CD4-positive, alpha-beta T cell treated with Interleukin-21 for 1 hour (primary cell): ENCODE data around the gene PCDHB11.
"Not testable (repeated sequence)": the region's sequence is repeated elsewhere in the genome, so short reads cannot be mapped to it uniquely, and the experiment has no call there.

Source experiments
- DNase-seq: peaks from one replicate; pipeline ENCODE4 v3.0.0-alpha.2; 2020

PCDHB11 gene

DNA sequence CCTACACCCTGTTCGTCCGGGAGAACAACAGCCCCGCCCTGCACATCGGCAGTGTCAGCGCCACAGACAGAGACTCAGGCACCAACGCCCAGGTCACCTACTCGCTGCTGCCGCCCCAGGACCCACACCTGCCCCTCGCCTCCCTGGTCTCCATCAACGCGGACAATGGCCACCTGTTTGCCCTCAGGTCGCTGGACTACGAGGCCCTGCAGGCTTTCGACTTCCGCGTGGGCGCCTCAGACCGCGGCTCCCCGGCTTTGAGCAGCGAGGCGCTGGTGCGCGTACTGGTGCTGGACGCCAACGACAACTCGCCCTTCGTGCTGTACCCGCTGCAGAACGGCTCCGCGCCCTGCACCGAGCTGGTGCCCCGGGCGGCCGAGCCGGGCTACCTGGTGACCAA, 10.7 kb upstream of the PCDHB11 start:
- not testable (repeated sequence) for DNase-seq

- DNase-seq = not testable (repeated sequence)
Measured at GRCh38 chr5:141189131-141189530, 10.3 kb upstream of the PCDHB11 start.

DNA sequence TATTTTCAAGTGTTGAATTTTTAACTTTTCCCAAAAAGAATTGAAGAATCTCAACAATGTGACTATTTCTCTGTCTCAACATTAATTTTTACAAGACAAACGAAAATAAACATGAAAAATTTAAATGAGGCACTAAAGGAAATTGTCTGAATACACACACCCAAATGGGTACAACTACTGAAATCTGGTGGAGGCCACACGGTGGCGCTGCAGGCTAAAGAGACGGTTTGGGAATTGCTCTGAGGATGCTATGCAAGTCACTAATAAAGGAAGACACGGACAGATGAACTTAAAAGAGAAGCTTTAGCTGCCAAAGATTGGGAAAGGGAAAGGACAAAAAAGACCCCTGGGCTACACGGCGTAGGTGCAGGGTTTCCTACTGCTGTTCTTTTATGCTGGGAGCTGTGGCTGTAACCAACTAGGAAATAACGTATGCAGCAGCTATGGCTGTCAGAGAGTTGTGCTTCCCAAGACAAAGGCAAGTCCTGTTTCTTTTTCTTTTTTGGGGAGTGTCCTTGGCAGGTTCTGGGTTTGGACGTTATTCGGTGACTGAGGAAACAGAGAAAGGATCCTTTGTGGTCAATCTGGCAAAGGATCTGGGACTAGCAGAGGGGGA, 7.2 kb upstream of the PCDHB11 start, which contains the start of gene PCDHB10:
PCDHB10 (plus strand) TSS at position 244 of the 616 bp plus-strand sequence; CDS start at position 444, 200 bp downstream.
- peak; percentile 15 for DNase-seq

DNA sequence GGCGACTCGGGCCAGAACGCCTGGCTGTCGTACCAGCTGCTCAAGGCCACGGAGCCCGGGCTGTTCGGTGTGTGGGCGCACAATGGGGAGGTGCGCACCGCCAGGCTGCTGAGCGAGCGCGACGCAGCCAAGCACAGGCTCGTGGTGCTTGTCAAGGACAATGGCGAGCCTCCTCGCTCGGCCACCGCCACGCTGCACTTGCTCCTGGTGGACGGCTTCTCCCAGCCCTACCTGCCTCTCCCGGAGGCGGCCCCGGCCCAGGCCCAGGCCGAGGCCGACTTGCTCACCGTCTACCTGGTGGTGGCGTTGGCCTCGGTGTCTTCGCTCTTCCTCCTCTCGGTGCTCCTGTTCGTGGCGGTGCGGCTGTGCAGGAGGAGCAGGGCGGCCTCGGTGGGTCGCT, 5.1 kb upstream of the PCDHB11 start:
- DNase-seq = not testable (repeated sequence)

GRCh38 chr5:141196363-141196762, 3.1 kb upstream of the PCDHB11 start:
- DNase-seq = no peak

DNA sequence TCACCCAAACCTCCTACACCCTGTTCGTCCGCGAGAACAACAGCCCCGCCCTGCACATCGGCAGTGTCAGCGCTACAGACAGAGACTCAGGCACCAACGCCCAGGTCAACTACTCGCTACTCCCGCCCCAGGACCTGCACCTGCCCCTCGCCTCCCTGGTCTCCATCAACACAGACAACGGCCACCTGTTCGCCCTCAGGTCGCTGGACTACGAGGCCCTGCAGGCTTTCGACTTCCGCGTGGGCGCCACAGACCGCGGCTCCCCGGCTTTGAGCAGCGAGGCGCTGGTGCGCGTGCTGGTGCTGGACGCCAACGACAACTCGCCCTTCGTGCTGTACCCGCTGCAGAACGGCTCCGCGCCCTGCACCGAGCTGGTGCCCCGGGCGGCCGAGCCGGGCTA, 1.7 kb downstream of the PCDHB11 start:
- DNase-seq = not testable (repeated sequence)

DNA sequence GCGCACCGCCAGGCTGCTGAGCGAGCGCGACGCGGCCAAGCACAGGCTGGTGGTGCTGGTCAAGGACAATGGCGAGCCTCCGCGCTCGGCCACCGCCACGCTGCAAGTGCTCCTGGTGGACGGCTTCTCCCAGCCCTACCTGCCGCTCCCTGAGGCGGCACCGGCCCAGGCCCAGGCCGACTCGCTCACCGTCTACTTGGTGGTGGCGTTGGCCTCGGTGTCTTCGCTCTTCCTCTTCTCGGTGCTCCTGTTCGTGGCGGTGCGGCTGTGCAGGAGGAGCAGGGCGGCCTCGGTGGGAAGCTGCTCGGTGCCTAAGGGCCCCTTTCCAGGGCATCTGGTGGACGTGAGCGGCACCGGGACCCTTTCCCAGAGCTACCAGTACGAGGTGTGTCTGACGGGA, 2.2 kb downstream of the PCDHB11 start:
- not testable (repeated sequence) for DNase-seq

- DNase-seq = no peak
Measured at GRCh38 chr5:141208478-141208877, 9.1 kb downstream of the PCDHB11 start, which contains the start of gene PCDHB12. Gene PCDHB12, plus strand, starts transcription at chr5:141208719. Its CDS starts 189 bp downstream, at chr5:141208908.

DNA sequence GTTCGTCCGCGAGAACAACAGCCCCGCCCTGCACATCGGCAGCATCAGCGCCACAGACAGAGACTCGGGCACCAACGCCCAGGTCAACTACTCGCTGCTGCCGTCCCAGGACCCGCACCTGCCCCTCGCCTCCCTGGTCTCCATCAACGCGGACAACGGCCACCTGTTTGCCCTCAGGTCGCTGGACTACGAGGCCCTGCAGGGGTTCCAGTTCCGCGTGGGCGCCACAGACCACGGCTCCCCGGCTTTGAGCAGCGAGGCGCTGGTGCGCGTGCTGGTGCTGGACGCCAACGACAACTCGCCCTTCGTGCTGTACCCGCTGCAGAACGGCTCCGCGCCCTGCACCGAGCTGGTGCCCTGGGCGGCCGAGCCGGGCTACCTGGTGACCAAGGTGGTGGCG, 10.9 kb downstream of the PCDHB11 start:
- not testable (repeated sequence) for DNase-seq

DNA sequence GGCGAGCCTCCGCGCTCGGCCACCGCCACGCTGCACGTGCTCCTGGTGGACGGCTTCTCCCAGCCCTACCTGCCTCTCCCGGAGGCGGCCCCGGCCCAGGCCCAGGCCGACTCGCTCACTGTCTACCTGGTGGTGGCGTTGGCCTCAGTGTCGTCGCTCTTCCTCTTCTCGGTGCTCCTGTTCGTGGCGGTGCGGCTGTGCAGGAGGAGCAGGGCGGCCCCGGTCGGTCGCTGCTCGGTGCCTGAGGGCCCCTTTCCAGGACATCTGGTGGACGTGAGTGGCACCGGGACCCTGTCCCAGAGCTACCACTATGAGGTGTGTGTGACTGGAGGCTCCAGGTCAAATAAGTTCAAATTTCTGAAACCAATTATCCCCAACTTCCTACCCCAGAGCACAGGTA, 11.4 kb downstream of the PCDHB11 start:
- DNase-seq = not testable (repeated sequence)

GRCh38 chr5:141213656-141214339, 14.4 kb downstream of the PCDHB11 start, which contains the start of gene PCDHB13:
Gene PCDHB13, plus strand, starts transcription at chr5:141213919. Its CDS starts 205 bp downstream, at chr5:141214124.
- peak; percentile 21 for DNase-seq

DNA sequence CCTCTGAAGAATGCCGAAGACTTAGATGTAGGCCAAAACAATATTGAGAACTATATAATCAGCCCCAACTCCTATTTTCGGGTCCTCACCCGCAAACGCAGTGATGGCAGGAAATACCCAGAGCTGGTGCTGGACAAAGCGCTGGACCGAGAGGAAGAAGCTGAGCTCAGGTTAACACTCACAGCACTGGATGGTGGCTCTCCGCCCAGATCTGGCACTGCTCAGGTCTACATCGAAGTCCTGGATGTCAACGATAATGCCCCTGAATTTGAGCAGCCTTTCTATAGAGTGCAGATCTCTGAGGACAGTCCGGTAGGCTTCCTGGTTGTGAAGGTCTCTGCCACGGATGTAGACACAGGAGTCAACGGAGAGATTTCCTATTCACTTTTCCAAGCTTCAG, 15.2 kb downstream of the PCDHB11 start:
- DNase-seq = not testable (repeated sequence)

GRCh38 chr5:141215504-141215903, 16.1 kb downstream of the PCDHB11 start:
- not testable (repeated sequence) for DNase-seq

DNA sequence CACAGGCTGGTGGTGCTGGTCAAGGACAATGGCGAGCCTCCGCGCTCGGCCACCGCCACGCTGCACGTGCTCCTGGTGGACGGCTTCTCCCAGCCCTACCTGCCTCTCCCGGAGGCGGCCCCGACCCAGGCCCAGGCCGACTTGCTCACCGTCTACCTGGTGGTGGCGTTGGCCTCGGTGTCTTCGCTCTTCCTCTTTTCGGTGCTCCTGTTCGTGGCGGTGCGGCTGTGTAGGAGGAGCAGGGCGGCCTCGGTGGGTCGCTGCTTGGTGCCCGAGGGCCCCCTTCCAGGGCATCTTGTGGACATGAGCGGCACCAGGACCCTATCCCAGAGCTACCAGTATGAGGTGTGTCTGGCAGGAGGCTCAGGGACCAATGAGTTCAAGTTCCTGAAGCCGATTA, 16.6 kb downstream of the PCDHB11 start:
- not testable (repeated sequence) for DNase-seq

GRCh38 chr5:141223112-141223783, 23.8 kb downstream of the PCDHB11 start, which contains the start of gene PCDHB14:
Gene PCDHB14, plus strand, starts transcription at chr5:141223343. Its CDS starts 163 bp downstream, at chr5:141223506.
- DNase-seq = peak; percentile 9

DNA sequence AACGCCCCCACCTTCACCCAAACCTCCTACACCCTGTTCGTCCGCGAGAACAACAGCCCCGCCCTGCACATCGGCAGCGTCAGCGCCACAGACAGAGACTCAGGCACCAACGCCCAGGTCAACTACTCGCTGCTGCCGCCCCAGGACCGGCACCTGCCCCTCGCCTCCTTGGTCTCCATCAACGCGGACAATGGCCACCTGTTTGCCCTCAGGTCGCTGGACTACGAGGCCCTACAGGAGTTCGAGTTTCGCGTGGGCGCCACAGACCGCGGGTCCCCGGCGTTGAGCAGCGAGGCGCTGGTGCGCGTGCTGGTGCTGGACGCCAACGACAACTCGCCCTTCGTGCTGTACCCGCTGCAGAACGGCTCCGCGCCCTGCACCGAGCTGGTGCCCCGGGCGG, 25.4 kb downstream of the PCDHB11 start:
- not testable (repeated sequence) for DNase-seq

DNA sequence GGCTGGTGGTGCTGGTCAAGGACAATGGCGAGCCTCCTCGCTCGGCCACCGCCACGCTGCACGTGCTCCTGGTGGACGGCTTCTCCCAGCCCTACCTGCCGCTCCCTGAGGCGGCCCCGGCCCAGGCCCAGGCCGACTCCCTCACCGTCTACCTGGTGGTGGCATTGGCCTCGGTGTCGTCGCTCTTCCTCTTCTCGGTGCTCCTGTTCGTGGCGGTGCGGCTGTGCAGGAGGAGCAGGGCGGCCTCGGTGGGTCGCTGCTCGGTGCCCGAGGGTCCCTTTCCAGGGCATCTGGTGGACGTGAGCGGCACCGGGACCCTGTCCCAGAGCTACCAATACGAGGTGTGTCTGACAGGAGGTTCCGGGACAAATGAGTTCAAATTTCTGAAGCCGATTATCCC, 26.0 kb downstream of the PCDHB11 start:
- DNase-seq = not testable (repeated sequence)

- no peak for DNase-seq
Measured at GRCh38 chr5:141234109-141234667, 34.8 kb downstream of the PCDHB11 start.

DNA sequence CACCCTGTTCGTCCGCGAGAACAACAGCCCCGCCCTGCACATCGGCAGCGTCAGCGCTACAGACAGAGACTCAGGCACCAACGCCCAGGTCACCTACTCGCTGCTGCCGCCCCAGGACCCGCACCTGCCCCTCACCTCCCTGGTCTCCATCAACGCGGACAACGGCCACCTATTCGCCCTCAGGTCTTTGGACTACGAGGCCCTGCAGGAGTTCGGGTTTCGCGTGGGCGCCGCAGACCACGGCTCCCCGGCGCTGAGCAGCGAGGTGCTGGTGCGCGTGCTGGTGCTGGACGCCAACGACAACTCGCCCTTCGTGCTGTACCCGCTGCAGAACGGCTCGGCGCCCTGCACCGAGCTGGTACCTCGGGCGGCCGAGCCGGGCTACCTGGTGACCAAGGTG, 36.5 kb downstream of the PCDHB11 start:
- DNase-seq = not testable (repeated sequence)

GRCh38 chr5:141236516-141237313, 37.3 kb downstream of the PCDHB11 start:
- DNase-seq = no peak

DNA sequence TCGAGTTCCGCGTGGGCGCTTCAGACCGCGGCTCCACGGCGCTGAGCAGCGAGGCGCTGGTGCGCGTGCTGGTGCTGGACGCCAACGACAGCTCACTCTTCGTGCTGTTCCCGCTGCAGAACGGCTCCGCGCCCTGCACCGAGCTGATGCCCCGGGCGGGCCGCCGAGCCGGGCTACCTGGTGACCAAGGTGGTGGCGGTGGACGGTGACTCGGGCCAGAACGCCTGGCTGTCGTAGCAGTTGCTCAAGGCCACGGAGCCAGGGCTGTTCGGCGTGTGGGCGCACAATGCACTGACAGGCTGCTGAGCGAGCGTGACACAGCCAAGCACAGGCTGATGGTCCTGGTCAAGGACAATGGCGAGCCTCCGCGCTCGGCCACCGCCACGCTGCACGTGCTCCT, 42.1 kb downstream of the PCDHB11 start:
- no peak for DNase-seq

DNA sequence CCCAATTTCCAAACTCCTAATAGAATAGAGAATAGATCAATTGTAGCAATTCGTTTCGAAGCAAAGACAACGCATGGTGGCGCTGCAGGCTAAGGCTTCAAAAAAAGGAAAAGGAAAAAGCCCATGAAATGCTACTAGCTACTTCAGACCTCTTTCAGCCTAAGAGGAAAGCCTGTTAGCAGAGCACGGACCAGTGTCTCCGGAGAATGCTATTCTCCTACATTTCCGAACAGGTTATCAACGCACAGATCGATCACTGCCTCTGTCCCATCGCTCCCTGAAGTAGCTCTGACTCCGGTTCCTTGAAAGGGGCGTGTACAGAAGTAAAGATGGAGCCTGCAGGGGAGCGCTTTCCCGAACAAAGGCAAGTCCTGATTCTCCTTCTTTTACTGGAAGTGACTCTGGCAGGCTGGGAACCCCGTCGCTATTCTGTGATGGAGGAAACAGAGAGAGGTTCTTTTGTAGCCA, 45.9 kb downstream of the PCDHB11 start, which contains the start of gene PCDHB15:
PCDHB15 (plus strand) TSS at position 146 of the 468 bp plus-strand sequence; CDS start at position 330, 184 bp downstream.
- peak; percentile 16 for DNase-seq
